Chondrocyte (in vitro differentiated cells): ENCODE measurements around the gene HECTD1. TPM values are rescaled to one million over a fixed set of nuclear protein-coding genes. Genes with fewer than 3 reads are reported as not detected.
A peak's percentile ranks its signal among the peaks of the same experiment; 100 is the strongest.
"Not testable (repeated sequence)": the region's sequence is repeated elsewhere in the genome, so short reads cannot be mapped to it uniquely, and the experiment has no call there.

ENCODE experiments used
- DNase-seq: peaks from one replicate; pipeline ENCODE4 v3.0.0; 2021; ENCODE audit warnings: mixed read lengths, low spot score
- H3K27ac Mint-ChIP-seq: one replicate; pipeline ENCODE4 v1.8.0; 2021; ENCODE audit warnings: mild to moderate bottlenecking, moderate library complexity, mixed read lengths; ENCODE audit not compliant: unreplicated experiment
- H3K27me3 Mint-ChIP-seq: 2 replicates; pipeline ENCODE4 v1.8.0; 2021; ENCODE audit warnings: low read depth, mixed read lengths
- H3K36me3 Mint-ChIP-seq: 2 replicates; pipeline ENCODE4 v1.8.0; 2021; ENCODE audit warnings: low read depth, mixed read lengths
- H3K4me1 Mint-ChIP-seq: 2 replicates; pipeline ENCODE4 v1.8.0; 2021; ENCODE audit warnings: low read depth, mild to moderate bottlenecking, mixed read lengths
- H3K4me3 Mint-ChIP-seq: one replicate; pipeline ENCODE4 v1.8.0; 2021; ENCODE audit warnings: mild to moderate bottlenecking, moderate library complexity, mixed read lengths; ENCODE audit not compliant: unreplicated experiment
- H3K9me3 Mint-ChIP-seq: 2 replicates; pipeline ENCODE4 v1.8.0; 2021; ENCODE audit warnings: low read depth, mixed read lengths
- CTCF ChIP-seq: fragments of 200-600 bp; sonication (generic); IDR thresholded peaks from 2 replicates; pipeline ENCODE4 v1.5.0; 2021; ENCODE audit warnings: antibody characterized with exemption, mild to moderate bottlenecking, moderate library complexity
- total RNA-seq: library from RNA; stranded (reverse); gene quantifications from 3 replicates; pipeline ENCODE4 v1.2.1, GENCODE V29; 2021

HECTD1 gene
- total RNA-seq, 1 donor from 2014 or later = 142 TPM

- peaks cover 4% of the 10 kb centered on the region for H3K36me3 Mint-ChIP-seq
Observed at GRCh38 chr14:31205681-31206535, 1.7 kb downstream of the HECTD1 start.

DNA sequence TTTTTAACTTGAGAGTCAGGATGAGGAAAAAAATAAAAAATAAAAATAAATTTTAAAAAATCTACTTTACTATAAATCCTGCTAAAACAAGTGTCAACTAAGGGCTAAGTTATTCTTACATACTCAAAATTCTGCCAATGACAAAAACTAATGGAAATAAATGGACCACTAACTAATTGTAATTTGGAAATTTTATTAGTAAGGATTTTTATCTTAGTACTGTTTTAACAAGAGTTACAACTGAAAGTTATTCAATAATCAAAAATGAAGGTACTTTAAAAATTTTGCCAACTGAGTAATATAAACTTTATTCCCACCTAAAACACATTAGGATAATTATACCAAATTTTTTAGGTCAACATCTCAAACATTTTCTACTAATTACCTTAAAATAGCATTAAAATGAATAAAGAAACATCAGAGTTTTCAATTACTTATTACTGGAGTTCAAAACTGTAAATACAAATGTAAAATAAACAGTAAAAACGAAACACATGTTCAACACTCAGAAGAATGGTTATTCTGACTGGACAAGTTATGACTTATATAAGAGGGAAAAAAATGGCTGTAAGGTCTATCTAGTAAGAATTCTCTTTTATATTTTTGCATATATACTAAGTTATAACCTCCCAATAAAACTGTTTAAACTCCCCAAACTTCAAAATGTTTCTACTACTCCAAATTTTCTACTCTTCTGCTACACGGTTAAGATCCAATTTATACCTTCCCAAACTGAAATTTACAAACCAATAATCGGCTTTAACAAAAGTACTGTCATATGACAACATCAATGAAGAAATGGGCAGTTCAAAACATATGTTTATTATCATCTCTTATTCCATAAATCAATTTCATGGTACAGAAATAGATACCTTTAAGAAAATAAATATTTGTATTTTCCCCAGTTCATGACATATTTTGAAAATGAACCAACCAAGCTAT lies 2.7 kb downstream of the HECTD1 start:
- H3K4me3 Mint-ChIP-seq = peak overlapping the region; percentile 94
- H3K27me3 Mint-ChIP-seq = no peaks in the 10 kb centered on the region
- no peak for TF ChIP-seq CTCF
- H3K4me1 Mint-ChIP-seq = peaks cover 41% of the 10 kb centered on the region
- H3K27ac Mint-ChIP-seq = peak overlapping the region; percentile 79
- DNase-seq = no peak
- H3K9me3 Mint-ChIP-seq = no peaks in the 10 kb centered on the region
- H3K36me3 Mint-ChIP-seq = peaks cover 6% of the 10 kb centered on the region

More at GRCh38 chr14:31205681-31206535, 1.7 kb downstream of the HECTD1 start:
- Mint-ChIP-seq H3K27ac (peak overlapping the region; percentile 79), H3K4me3 (peak overlapping the region; percentile 94), H3K27me3 (no peaks in the 10 kb centered on the region), H3K4me1 (peaks cover 34% of the 10 kb centered on the region), H3K9me3 (no peaks in the 10 kb centered on the region)
- no peak for DNase-seq
- no peak for TF ChIP-seq CTCF

- not testable (repeated sequence) for H3K27me3 Mint-ChIP-seq, H3K9me3 Mint-ChIP-seq, H3K4me3 Mint-ChIP-seq, H3K27ac Mint-ChIP-seq, DNase-seq, H3K36me3 Mint-ChIP-seq
- H3K4me1 Mint-ChIP-seq = peaks cover 41% of the 10 kb centered on the region
Observed at GRCh38 chr14:31203899-31204592, 3.5 kb downstream of the HECTD1 start.

GRCh38 chr14:31203414-31203742 lies 4.2 kb downstream of the HECTD1 start:
- Mint-ChIP-seq H3K4me1 (peaks cover 41% of the 10 kb centered on the region), H3K36me3 (peaks cover 6% of the 10 kb centered on the region), H3K27me3 (no peaks in the 10 kb centered on the region), H3K9me3 (no peaks in the 10 kb centered on the region), H3K27ac (peak overlapping the region; percentile 36), H3K4me3 (no peak overlapping the region)
- DNase-seq = no peak
- TF ChIP-seq CTCF = no peak

GRCh38 chr14:31201111-31201510 lies 6.5 kb downstream of the HECTD1 start:
- Mint-ChIP-seq H3K36me3 (peaks cover 7% of the 10 kb centered on the region), H3K27ac (no peak overlapping the region), H3K4me3 (no peak overlapping the region), H3K27me3 (no peaks in the 10 kb centered on the region), H3K4me1 (peaks cover 56% of the 10 kb centered on the region), H3K9me3 (no peaks in the 10 kb centered on the region)
- DNase-seq = no peak
- TF ChIP-seq CTCF = no peak
